Endometrium (tissue), 2 donors: Measurements from ENCODE around the gene NT5DC1.

ENCODE experiments used
- FAIRE-seq: peaks from 2 replicates; lab custom pipeline; 2012; peaks lifted over from hg19 to GRCh38; lab: Jason Lieb, UNC
- donor health status: control.
- donor health status: control.

The NT5DC1 gene

DNA sequence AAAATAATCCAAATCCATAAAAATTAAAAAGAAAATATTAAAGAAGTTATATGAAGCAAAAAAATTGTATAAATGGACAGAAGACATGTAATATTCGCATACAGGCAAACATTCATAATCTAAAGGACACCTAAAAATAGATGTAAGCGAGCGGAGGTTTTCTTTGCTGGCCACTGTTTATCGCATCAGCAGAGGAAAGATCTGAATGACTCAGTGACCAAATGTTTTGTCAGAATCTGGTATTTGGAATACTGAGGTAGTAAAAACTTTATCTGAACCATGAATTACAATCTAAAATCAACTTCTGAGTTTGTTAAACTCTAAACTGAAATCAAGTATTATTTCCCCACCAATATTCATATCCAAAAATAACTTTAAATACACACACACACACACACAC, 145.4 kb downstream of the NT5DC1 start:
- no peak for FAIRE-seq

DNA sequence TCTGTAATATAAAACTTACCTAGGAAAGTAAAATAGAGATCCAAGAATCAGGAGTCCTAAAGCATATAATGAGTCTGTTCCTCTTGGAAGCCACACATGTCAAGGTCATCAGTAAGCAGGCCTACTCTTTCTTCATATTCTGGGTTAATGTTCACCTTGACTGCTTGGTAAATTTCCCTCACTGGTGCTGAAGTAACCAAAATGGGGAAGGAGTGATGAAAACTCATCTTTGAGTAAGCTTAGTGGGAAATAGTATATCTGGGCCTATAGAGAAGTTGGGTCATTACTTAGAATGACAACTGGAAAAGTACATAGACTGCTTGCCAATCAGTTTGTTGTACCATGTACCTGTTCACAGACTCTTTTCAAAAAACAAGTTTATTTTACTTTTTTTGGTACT, 146.6 kb downstream of the NT5DC1 start:
- no peak for FAIRE-seq

DNA sequence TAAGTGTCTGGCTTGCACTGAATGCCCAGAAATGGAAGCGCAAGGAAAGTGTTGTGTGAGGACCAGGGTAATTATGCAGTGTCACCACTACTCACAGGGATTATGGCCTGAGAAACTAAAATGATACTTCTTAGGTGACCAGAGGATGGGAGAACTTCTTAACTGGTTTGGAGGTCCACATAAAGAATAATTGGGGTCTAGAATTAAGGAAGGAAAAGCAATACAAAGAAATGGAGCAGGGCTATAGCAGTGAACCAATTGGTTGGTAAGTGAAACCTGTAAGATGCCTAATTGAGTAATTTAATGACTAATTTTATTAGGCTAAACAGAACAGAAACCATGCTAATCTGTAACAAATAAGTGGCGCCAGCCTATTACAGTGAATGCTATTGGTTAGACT, 147.9 kb downstream of the NT5DC1 start:
- FAIRE-seq = no peak

DNA sequence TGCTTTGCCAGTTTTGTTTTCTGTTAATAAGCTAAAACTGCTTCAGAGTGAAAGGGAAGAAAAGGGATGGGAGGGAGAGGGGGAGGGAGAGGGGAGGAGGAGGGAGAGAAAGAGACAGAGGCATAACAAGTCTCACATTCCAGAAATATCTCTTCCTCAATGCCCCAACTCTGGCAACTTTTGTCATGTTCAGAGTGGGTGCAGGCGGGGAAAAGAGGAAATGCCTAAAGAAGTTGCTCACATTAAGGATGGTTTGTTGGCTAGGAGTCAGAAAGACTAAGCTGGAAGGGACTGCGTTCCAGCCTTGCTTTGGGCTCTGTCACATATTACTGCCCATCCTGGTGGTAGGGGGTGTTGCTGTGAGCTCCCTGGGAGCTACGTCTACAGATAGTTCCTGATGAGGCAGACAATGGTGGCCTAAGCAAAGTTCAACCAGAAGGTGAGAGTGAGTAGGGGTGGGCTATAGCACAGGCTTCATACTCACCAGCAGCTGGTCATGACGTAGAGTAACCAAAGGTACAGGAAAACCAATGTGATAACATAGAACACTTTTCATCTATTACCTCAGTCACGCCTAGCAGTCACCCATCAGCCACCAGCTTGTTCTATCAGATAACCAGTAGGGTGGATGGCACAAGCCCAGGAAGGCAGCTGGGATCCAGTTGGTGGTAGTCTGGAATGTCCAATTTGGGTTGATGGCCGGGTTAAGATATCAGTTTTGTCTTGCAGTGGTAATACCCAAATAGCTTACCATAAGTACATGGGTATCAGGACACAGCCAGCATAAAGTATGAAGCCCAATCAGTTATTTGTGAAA, 151.1 kb downstream of the NT5DC1 start:
- no peak for FAIRE-seq

DNA sequence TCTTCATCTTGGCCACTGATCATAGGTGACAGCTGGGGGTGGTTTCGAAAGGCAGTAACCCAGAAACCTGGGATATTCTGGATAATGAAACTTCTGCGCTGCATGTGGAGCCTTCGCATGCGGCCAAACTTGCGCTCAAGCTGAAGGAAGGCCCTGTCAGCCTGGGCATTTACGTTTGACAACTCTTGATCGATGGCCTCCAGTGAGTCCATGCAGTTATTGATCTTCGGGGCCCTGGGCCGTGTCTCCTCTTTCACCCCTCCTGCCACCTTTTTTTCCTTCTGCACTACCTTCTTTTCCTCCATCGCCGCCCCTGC, 152.5 kb downstream of the NT5DC1 start:
- no peak for FAIRE-seq

DNA sequence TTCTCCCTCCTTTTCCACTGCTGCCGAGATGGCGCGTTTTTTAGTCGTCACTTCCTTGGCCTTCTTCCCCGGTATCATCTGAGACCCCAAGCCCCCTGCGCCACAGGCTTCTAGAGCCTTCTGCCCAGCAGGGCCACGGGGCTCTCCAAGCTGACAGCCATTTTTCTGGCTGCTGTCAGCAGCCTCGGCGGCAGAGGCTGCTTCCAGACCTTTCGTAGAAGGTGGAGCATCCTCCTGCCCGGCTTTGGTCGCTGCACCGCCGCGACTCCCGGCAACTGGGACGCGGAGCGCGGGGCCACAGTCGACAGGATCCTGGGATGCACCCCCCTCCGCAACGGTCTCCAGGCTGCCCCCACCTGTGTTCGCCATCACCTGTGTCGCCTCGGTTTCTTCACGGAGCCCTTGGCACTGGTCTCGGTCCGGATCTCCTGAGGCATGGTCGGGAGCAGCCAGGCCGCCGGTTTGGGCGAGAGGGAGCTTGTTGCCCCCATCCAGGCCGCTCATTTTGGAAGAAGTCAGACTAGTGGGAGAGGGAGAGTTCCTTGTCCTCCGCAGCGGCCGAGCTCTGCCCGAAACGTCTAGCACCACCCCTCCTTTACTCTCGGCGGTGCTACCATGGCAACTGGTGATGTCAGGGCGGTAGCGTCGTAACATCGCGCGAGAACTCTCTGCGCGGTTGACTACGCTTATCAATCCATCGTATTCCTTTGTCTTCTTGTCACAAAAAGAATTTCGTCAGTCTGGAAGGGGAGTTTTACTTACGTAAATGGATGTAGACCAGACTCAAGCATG, 153.0 kb downstream of the NT5DC1 start, which contains the start of gene TSPYL4:
TSPYL4 (minus strand) TSS at position 571 of the 792 bp plus-strand sequence; CDS start at position 504, 67 bp downstream.
- peak; percentile 72 for FAIRE-seq

DNA sequence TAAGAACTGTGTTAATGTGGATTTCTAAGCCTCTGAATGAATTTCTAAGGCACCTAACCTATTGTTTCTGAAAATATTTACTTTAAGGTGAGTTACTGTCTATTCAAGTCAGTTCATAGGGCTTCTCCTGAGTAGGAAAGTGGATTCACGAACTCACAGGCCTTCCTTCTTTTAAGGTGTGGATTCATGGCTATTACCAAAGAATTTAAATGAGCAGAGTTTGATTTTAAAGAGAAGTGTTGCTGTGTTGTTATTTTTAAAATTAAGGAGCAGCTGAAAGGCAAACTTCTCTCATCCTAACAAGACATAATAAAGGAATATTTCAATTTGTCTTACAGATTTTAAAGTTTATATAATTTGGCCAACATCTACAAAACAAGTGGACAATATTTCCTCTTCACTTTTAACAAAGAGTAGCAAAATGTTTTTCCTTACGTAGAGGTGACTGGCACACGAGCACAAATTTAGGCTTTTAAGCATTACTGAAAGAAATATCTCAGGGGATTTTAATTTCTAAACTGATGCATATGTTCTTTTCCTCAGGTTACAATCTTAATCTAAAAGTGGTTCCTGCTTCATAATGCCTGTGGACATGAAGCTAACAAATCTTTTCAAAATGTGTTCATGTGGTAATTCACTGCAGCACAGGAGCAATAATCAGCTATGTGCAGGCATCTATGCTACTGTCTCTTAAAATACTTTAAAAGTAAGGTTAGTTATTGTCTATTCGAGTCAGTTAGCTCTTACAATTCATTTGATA, 153.8 kb downstream of the NT5DC1 start:
- no peak for FAIRE-seq

DNA sequence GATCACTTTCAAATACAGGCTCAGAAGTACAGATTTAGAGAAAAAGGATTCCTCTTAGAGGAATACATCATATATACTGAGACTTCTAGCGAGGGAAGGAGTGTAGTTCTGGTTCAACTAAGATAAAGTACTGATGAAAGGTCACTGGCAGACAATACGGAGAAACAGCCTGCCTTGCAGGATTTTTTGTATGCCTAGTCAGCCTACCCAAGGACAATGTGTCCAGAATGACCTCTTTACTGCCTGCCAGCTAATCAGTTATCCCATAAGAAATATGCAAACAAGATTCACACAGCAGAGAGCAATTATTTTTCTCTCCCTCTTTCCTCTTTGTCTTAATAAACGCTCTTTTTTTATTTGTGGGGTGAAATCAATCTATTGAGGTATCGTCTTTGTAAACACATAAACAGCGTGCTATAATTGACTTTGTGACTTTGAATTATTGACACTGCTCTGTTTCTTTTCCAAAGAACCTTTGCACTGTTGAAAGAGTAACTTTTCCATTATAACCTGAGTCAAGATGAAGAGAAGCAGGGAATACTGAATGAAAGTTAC, 154.7 kb downstream of the NT5DC1 start:
- no peak for FAIRE-seq

DNA sequence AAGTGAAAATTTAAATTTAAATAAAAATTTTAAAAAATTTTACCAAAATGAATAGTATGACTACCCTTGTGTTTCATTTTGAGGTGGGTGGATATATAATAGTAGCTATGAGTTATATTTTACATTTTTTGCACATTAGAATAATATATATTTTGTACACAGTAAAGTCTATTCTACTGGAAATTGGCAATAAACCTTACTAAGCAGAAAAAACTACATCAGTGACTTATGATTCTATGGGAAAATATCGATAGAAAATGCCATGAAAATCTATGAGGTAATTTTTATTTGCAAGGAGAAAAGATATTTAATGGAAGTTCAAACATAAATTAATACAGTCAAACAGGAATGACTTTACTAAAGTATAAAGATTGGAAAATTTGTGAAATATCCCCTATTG, 156.0 kb downstream of the NT5DC1 start:
- FAIRE-seq = no peak

DNA sequence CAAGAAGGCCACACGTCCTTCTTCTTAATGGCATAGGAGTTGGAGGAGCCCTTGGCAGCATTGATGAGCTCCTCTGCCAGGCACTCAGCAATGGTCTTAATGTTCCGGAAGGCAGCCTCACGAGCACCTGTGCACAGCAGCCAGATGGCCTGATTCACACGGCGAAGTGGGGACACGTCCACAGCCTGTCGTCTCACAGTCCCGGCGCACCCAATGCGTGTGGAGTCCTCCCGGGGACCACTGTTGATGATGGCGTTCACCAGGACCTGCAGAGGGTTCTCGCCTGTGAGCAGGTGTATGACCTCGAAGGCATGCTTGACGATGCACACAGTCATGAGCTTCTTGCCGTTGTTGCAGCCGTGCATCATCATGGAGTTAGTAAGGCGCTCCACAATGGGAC, 157.9 kb downstream of the NT5DC1 start:
- FAIRE-seq = no peak

DNA sequence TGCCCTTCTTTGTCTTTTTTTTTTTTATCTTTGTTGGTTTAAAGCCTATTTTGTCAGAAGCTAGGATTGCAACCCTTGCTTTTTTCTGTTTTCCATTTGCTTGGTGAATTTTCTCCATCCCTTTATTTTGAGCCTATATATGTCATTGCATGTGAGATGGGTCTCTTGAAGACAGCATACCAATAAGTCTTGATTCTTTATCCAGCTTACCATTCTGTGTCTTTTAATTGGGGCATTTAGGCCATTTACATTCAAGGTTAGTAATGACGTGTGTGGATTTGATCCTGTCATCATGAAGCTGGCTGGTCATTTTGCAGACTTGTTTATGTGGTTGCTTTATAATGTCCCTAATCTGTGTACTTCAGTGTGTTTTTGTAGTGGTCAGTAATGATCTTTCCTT, 162.7 kb downstream of the NT5DC1 start:
- no peak for FAIRE-seq

DNA sequence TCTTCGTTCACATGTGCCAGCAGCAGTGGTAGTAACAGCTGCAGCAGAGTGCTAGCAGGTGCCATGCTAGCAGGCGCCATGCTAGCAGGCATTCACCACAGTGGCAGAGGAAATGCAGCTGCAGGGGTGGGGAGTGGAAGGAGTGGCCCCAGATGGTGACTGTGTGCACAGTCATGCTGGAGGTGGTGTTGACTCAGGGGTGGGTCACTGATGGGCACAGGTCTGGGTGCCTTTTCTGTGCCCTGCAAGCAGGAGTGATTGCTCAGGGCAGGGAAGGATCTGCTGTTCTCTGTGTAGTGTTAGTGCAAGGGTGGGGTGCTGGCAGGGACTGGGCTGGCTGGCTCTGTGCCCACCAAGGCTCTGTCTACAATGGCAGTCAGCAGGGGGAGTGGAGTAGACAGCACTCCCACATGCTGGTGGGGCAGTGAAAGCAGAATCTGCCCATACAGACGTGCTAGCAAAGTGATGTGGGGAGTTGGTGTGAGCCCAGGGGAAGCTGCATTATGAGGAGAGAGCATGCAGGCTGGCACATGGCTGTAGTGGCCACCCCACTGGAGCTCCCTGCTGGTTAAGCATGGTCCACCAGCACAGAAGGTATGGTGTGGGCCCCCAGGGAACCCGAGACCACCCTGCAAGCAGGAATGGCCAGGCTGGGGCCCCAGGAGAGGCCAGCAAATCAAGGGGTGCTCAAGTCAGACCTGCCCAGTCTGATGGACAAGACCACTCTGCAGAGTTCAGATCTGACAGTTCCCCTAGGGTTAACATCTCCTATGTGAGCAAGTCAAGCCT, 164.6 kb downstream of the NT5DC1 start:
- FAIRE-seq = no peak

DNA sequence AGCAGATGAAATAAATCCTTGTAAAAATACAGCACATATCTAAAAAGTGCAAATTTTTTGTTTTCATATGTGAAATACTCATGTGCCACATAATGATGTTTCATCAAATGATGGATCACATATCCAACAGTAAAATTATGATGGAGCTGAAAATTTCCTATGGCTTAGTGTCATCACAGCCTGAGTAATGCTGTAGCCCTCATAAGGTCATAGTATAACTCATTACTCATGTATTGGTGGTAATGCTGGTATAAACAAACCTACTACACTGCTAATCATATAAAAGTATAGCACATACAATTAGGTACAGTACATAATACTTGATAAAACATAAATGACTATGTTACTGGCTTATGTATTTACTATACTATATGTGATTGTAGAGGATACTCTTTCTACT, 166.2 kb downstream of the NT5DC1 start:
- no peak for FAIRE-seq

DNA sequence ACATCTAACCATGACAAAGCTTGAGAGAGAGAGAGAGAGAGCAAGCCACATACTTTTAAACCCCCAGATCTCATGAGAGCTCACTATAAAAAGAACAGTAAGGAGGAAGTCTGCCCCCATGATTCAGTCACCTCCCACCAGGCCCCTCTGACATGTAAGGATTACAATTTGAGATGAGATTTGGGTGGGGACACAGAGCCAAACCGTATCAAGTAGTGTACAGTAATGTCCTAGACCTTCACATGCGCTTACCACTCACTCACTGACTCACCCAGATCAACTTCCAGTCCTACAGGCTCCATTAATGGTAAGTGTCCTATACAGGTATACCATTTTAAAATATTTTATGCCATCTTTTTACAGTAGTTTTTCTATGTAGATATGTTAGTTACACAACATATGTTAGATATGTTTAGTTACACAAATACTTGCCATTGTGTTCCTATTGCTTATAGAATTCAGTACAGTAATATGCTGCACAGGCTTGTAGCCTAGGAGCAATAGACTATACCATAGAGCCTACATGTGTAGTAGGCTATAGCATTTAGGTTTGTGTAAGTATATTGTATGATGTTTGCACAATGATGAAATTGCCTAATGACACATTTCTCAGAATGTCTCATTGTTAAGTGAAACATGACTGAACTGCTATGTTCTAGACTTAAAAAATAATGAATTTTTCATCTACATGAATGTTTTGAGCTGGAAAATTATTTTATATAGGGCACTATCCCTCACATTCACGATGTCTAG, 167.4 kb downstream of the NT5DC1 start:
- FAIRE-seq = no peak

DNA sequence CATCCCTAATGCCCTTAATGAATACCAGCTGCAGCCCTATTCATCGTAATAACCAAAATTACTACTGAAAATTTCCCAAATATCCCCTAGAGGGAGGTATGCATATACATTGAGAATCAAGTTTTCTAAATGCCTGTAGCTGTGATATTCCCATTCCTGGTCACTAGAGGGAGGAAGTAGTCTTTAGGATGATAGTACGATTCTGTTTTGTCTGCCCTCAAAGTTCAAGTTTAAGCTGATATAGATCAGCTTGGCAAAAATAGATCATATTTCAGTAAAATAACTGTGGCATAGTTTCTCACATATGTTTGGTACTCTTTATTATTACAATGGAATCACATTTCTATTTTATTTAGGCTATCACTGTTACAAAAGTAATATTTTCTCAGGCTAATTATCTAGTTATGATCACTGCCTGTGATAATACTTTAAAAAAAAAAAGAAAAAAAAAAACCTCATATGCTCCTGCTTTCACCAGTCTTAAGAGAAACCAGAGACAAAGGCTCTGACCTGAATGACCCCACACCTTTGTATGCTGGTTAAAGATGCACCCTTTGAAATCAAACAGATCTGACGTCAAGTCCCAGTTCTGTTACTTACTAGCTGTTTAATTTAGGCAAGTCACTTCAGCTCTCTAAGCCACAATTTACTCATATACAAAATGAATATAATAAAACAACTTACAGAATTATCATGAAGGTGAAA, 168.1 kb downstream of the NT5DC1 start:
- FAIRE-seq = peak; percentile 84

DNA sequence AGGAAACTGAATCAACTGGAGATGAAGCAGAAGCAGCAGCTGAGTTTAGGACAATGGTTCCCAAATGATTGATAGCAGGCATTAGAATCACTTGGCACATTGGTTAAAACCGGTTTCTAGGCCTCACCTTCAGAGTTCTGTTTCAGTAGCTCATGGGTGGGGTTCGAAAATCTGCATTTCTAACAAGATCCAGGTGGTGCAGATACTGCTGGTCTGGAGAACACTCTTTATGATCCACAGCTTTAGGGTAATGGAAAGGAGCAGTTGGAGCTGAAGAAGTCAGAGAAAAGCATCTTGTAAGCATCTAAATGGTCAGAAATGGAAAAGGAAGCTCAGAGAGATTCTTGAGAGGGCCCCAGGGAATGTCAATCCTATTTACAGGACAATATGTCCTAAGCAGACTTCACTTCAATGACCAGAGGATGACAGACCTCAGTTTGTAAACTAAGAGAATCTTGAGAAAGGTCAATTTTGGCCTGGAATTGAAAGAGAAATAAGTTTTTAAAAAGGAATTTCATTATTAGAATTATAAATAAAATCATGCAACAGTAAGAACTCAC, 170.6 kb downstream of the NT5DC1 start:
- no peak for FAIRE-seq

DNA sequence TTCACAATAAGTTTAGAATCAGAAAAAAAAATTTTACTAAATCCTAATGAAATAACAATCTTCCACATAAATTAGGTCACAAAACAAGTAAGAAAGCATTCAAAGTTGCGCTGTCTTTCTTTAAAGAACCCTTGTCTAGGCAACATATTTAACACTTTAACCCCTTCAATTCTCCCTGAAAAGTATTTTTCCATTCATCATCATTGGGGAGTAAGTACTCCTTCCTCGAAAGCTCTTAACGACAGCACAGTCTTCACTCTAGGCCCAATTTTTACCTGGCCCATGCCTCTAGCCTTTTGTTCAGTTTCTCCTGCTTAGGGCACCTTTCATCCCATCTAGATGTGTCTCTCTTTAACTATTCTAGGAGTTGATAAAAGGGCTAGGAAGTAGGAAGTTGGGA, 176.5 kb downstream of the NT5DC1 start:
- no peak for FAIRE-seq

DNA sequence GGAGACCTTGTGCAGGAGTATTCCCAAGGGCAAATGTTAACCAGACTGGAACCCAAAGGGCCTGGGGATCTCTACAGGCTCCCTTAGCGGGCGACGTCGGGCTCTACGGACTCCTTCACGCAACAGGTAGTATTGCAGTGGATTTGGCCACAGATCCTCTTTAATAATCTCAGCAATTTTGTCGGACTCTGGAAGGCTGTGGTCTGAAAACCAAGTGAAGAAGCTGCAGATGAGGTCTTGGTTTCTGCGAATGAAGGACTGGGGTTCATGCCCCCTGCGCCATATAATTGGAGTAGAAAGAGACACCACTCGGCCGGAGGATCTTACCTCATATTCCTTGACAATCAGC, 177.8 kb downstream of the NT5DC1 start:
- FAIRE-seq = no peak

DNA sequence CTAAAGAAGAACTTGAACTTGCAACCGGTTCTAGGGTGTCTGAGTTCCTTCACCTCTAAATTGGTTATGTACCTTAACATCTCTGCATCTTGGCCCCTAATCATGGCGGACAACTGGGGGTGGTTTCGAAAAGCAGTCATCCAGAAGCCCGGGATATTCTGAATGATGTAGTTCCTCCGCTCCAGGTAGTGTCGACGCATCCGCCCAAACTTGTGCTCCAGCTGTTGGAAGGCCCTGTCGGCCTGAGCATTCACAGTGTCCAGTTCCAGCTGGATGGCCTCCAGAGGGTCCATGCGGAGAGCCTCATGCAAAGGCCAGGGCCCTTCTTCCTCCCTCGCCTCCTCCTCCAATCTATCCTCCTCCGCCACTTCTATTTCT, 178.2 kb downstream of the NT5DC1 start:
- FAIRE-seq = no peak
